GM21825 (cell line): ENCODE measurements around the gene FLT3LG.
"Not testable (repeated sequence)": the region's sequence is repeated elsewhere in the genome, so short reads cannot be mapped to it uniquely, and the experiment has no call there.

Experiments
- ATAC-seq: cut with Tn5 transposase; IDR thresholded peaks from one replicate; pipeline ENCODE4 v1.9.1; 2021; ENCODE audit warnings: mild to moderate bottlenecking, moderate library complexity; ENCODE audit not compliant: unreplicated experiment

Gene FLT3LG

DNA sequence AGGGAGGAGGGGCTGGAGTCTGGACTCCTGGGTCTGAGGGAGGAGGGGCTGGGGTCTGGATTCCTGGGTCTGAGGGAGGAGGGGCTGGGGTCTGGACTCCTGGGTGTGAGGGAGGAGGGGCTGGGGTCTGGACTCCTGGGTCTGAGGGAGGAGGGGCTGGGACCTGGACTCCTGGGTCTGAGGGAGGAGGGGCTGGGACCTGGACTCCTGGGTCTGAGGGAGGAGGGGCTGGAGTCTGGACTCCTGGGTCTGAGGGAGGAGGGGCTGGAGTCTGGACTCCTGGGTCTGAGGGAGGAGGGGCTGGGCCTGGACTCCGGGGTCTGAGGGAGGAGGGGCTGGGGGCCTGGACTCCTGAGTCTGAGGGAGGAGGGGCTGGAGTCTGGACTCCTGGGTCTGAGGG is 12.9 kb upstream of the FLT3LG start:
- ATAC-seq, result not testable (repeated sequence)

DNA sequence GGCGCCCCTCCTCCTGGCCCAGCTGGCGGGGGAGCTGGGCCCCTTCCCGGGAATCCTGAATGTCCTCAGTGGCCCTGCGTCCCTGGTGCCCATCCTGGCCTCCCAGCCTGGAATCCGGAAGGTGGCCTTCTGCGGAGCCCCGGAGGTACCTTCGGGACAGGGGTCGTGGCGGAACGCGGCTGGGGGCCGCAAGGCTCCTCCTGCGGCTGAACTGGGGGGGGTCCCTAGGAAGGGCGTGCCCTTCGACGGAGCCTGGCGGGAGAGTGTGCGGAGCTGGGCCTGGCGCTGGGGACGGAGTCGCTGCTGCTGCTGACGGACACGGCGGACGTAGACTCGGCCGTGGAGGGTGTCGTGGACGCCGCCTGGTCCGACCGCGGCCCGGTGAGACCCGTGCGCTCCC is 12.4 kb upstream of the FLT3LG start:
- ATAC-seq, result no peak

DNA sequence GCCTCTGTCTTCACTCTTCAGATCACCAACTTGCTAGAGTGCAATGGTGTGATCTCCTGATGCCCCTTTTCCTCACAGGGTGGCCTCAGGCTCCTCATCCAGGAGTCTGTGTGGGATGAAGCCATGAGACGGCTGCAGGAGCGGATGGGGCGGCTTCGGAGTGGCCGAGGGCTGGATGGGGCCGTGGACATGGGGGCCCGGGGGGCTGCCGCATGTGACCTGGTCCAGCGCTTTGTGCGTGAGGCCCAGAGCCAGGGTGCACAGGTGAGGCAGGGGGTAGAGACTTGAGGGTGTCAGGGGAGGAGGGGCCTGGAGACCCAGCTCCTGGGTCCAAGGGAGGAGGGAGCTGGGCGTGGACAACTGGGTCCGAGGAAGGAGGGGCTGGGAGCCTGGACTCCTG is 11.5 kb upstream of the FLT3LG start:
- ATAC-seq, result no peak

DNA sequence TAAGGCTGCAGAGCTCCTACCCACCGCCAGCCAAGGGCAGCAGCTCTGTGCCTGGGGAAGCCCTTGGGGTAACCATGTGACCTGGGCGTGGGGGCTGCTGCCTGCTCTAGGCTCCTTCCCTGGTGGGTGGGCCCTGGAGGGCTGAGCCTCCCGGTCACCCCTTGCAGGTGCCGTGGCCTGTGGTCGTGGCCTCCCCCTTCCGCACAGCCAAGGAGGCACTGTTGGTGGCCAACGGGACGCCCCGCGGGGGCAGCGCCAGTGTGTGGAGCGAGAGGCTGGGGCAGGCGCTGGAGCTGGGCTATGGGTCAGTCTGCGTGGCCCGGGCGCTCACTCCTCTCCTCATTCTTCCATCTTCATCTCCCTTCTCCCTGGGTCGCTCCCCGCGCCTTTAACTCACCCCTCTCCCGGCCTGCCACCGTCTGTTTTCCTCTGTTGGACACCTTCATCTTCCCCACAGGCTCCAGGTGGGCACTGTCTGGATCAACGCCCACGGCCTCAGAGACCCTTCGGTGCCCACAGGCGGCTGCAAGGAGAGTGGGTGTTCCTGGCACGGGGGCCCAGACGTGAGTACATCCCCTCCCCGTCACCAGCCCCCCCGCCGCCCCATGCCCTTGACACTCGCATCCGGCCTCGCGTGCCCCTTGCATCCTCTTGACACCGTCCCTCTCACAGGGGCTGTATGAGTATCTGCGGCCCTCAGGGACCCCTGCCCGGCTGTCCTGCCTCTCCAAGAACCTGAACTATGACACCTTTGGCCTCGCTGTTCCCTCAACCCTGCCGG is 9.9 kb upstream of the FLT3LG start:
- ATAC-seq, result no peak

DNA sequence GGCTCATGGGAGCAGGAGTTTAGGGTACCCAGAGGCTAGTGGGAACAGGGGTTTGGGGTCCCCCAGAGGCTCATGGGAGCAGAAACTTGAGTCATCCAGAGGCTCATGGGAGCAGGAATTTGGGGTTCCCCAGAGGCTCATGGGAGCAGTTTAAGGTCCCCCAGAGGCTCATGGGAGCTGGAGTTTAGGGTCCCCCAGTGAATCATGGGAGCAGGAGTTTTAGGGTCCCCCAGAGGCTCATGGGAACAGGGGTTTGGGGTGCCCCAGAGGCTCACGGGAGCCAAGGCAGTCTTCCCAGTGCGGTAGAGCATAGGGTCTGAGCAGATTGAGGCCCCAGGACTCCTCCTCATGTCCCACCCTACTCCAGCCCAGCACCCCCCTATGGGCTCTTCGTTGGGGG is 8.6 kb upstream of the FLT3LG start:
- ATAC-seq, result no peak

DNA sequence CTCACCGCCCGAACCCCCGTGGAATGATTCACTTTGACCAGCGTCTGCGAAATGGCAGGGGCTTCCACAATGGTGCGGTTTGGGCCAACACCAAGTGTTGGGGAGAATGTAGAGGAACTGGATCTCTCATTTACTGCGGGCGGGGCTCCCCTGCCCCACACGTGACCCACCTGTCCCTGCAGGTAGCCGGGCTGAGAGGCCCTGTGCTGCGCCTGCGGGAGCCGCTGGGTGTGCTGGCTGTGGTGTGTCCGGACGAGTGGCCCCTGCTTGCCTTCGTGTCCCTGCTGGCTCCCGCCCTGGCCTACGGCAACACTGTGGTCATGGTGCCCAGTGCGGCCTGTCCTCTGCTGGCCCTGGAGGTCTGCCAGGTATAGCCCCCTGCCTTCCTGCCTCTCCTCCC is 5.8 kb upstream of the FLT3LG start:
- no peak for ATAC-seq

DNA sequence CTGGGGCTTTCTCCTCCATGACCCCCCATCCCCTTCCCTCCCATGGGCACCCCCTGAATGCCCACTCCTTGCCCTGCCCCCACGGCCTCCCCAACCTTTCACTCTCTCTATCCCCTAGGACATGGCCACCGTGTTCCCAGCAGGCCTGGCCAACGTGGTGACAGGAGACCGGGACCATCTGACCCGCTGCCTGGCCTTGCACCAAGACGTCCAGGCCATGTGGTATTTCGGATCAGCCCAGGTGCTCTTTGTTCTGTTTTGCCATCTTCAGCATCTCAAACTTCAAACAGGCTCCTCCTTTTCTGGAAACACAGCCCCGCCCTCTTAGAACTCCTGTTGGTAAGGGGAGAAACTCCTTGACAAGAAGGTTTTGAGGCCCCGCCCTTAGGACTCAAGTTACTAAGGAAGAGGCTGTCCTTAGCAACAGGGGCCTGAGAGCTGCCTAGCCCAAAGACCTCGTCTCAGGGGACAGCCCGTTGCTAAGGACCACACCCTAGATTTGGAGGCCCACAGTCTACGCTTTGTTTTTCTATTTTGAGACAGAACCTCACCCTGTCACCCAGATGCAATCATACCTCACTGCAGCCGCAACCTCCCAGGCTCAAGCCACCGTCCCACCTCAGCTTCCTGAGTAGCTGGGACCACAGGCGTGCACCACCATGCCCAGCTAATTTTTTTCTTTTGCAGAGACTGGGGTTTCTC is 5.1 kb upstream of the FLT3LG start:
- ATAC-seq, result peak; percentile 53

DNA sequence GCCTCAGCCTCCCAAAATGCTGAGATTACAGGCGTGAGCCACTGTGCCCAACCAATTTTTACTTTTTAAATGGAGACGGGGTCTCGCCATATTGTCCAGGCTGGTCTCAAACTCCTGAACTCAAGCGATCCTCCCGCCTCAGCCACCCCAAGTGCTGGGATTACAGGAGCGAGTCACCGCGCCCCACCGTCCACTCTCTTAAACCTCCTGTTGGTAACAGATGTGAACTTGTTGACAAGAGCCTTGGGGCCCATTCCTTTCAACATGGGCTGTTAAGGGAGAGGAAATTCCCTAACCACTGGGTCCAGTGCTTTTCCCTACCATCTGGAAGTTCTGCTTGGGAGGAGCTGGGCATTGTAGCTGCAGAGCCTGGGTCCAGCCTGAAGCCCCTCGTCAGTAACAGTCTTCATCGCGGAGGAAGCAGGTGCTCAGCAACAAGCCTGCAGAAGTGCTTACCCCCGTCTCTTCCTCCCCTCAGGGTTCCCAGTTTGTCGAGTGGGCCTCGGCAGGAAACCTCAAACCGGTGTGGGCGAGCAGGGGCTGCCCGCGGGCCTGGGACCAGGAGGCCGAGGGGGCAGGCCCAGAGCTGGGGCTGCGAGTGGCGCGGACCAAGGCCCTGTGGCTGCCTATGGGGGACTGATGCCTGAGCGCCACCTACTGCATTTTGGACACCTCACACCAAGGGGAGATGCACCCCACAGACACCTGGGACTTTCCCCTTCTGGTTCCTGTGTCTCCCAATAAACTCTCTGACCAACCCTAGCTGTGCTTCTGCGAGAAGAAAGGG is 4.0 kb upstream of the FLT3LG start:
- peak; percentile 51 for ATAC-seq

DNA sequence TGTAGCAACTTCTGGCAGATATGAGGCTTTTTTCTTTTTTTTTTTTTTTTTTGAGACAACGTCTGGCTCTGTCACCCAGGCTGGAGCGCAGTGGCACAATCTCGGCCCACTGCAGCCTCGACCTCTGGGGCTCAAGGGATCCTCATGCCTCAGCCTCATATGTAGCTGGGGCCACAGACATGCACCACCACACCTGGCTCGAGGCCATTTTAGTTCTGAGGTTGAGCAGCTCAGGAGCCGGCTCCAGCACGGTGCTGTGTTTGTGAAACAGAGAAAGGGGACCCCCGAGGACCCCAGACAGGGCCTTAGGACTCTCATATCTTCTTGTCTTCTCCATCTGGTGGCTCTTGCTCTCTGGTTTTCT is 3.4 kb upstream of the FLT3LG start:
- ATAC-seq, result no peak

DNA sequence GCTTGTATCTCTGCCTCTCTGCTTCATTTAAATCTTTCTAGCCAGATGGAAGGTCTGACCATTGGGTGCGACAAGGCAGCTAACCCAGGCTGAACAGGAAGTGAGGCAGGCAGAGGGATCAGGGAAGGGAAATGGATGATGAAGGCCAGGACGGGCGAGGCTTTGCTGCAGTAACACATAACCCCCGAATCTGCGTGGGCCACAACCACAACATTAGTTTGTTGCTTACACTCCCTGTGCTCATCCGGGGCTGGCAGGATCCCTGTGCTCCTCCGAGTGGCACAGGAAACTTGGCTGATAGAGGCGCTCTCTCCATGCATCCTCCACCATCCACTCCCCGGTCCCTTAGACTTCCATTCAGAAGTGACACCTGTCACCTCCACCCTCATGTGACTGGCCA is 1.1 kb upstream of the FLT3LG start:
- no peak for ATAC-seq

DNA sequence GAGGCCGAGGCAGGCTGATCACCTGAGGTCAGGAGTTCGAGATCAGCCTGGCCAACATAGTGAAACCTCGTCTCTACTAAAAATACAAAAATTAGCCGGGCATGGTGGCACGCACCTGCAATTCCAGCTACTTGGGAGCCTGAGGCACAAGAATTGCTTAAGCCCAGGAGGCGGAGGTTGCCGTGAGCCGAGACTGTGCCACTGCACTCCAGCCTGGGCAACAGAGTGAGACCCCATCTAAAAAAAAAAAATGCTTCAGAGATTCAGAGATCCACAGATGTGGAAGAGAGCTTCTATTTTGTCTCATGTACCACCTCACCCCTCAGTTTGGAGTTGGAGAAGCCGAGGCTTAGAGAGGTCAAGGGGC is 531 bp upstream of the FLT3LG start:
- not testable (repeated sequence) for ATAC-seq

DNA sequence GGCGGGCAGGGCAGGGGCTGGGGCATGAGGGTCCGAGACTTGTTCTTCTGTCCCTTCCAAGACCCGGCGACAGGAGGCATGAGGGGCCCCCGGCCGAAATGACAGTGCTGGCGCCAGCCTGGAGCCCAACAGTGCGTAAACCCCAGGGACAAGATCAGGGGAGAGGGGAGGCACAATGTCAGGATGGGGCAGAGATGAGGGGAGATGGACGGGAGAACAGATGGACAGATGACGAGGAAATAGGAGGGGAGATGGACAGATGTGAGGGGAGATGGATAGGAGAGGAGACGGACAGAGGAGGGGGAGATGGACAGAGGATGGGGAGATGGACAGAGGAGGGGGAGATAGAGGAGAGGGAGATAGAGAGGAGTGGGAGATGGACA is 518 bp downstream of the FLT3LG start:
- no peak for ATAC-seq

DNA sequence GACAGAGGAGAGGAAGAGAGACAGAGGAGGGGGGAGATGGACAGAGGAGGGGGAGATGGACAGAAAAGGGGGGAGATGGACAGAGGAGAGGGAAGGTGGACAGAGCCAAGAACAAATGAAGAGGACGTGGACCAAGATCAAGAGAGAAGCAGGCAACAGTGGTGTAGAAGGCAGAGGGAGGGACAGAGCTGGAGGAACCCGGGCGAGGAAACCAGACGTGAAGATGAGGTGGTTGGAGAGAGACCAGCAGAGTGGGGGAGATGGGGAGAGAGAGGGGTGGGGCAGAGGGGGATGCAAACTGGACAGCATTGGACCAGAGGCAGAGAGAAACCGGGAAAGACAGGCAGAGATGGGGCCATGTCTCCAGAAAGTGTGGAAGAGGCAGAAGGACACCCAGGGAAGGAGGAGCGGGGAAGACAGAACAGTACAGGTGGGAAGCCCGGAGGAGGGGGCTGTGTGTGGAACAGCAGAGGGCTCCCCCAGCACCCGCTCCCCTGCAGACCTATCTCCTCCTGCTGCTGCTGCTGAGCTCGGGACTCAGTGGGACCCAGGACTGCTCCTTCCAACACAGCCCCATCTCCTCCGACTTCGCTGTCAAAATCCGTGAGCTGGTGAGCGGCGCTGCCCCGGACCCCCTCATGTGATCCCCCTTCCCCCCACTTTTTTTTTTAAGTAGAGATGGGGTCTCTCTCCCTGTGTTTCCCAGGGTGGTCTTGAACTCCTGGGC is 1.3 kb downstream of the FLT3LG start:
- no peak for ATAC-seq

DNA sequence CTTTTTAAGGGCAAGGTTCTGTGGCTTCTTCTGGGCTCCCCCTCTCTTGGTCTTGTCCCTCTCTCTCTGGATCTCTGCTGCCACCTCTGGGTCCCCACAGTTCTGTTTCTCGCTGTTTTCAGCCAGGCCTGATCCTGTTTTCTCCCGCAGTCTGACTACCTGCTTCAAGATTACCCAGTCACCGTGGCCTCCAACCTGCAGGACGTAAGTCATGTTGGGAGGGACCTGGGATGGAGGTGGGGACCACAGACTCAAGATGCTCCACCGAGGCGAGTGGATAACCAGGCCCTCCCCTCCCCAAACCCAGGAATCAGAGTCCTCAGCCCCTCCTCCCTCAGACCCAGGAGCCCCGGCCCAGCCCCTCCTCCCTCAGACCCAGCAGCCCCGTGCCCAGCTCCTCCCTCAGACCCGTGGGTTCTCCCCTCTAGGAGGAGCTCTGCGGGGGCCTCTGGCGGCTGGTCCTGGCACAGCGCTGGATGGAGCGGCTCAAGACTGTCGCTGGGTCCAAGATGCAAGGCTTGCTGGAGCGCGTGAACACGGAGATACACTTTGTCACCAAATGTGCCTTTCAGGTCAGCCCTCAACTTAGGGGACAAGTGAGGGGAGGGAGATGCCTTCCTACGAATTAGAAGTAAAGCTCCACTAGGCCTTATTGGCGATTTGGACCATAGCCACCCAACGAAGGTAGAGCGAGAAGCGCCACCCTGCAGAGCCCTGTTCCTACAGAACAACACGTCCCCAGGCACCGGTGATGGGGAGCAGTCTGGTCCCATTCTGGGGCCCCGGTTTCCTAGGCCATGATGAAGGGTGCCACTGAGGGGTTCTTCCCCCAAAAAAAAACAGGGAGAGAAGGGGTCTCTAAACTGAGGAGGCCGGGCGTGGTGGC is 2.2 kb downstream of the FLT3LG start:
- no peak for ATAC-seq

DNA sequence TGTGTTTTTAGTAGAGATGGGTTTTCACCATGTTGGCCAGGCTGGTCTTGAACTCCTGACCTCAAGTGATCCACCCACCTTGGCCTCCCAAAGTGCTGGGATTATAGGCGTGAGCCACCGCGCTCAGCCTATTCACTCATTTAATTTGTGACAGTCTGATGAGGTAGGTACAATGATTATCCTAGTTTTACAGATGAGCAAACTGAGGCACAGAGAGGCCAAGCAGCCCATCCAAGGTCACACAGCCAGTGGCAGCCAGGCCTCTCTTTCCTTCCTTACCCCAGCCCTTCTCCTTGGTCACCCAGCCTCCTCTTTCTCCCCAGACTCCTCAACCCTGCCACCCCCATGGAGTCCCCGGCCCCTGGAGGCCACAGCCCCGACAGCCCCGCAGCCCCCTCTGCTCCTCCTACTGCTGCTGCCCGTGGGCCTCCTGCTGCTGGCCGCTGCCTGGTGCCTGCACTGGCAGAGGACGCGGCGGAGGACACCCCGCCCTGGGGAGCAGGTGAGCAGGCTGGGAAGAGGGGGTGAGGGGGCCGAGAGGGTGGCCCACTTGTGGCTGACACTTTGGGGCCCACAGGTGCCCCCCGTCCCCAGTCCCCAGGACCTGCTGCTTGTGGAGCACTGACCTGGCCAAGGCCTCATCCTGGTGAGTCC is 6.1 kb downstream of the FLT3LG start:
- no peak for ATAC-seq

DNA sequence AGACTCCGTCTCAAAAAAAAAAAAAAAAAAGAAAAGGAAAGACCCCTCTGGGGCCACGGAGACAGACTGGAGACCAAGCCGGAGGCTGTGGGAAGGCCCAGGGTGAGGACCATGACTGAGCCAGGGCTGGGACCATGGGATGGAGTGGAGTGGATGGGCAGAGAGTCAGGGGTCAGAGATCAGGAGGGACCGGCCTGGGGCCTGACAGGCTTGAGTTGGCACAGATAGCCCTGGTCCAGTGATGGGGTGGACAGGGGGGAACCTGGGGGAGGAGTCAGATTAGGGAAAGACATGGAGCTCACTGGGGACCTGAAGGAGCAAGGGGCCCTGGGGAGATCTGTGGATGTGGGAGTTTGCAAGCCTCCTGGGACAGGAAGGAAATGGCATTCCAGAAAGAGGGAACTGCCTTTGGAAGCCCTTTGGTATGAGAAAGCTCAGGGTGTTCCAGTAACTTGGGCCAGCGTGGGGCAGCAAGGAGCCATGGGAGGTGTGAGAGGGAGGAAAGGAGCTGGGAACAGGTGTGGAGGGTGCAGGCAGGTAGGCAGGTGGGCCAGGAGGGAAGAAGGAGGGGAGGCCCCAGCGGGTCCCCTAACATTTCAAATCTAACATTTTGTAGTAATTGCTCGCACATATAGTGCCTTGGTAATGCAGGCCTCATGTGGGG is 7.1 kb downstream of the FLT3LG start:
- no peak for ATAC-seq

DNA sequence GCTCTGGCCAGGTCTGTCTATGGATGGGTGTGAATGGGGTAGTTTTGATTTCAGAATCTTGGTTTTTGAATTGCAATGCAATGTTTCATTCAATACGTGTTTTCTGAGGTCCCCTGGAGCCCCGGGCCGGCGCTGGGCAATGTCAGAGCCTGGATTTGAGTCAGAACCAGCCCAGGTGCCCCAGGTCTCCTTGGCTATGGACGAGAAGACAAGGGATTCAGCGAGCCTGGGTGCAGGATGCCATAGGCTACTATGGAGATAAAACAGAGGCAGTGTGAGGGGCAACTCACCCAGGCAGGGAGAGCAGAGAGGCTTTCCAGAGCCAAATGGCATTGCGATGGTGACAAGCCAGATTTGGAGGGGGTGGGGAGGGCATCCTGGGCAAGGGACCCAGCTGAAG is 12.2 kb downstream of the FLT3LG start:
- ATAC-seq, result no peak

DNA sequence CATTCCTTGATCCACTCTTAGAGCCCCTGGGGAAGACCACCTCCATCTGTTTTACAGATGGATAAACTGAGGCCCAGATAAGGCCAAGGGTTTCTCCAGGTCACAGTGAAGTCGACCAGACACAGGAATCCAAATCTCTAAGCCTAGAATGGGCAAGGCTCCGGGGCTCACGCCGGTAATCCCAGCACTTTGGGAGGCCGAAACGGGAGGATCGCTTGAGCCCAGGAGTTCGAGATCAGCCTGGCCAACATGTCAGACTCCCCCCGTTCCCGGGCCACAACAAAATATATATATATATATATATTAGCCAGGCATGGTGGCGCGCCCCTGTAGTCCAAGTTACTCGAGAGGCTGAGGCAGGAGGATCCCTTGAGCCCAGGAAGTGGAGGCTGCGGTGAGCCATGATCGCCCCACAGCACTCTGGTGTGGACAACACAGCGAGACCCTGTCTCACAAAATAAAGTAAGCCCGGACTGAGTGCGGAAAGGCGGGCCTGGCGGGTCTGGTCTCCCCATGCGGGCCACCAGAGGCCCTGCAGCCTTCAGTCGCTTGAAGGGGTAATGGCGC is 12.8 kb downstream of the FLT3LG start:
- ATAC-seq, result no peak
